Panc1 (cell line): ENCODE measurements around the gene ARHGEF28. TPM values are rescaled to one million over a fixed set of nuclear protein-coding genes. Genes with fewer than 3 reads are reported as not detected.

ENCODE experiments used
- ATAC-seq: fragments of 200-7000 bp; cut with Tn5 transposase; 2 replicates; pipeline ENCODE4 v1.9.1; 2020; ENCODE audit warnings: mild to moderate bottlenecking, moderate library complexity
- BruUV-seq: library from RNA; stranded (reverse); fragments of 400-500 nt; replicated peaks from 2 replicates; lab custom pipeline; 2021; lab: Mats Ljungman, UMichigan
- CTCF ChIA-PET: fragments of 300-600 bp; sonication (Branson Sonifier 250); formaldehyde crosslinking; loops from one replicate; lab custom pipeline; 2022; ENCODE audit warnings: antibody characterized with exemption; lab: Charles Lee
- POLR2A ChIA-PET: fragments of 300-600 bp; sonication (Branson Sonifier 250); formaldehyde crosslinking; loops from one replicate; lab custom pipeline; 2022; ENCODE audit warnings: antibody characterized with exemption; lab: Charles Lee
- DNase-seq: peaks from one replicate; pipeline ENCODE4 v3.0.0-alpha.2; 2010; ENCODE audit warnings: low read depth, low spot score
- H3K27ac ChIP-seq: 2 replicates; pipeline ENCODE4 v1.5.1; 2011; ENCODE audit warnings: mild to moderate bottlenecking, low read length, inconsistent platforms
- H3K27me3 ChIP-seq: fragments of 200-500 bp; sonication (Bioruptor generic); 2 replicates; pipeline ENCODE4 v1.6.0; 2014; ENCODE audit warnings: low read length, inconsistent platforms; ENCODE audit not compliant: control insufficient read depth, insufficient read depth
- H3K36me3 ChIP-seq: fragments of 200-500 bp; sonication (Bioruptor generic); 2 replicates; pipeline ENCODE4 v1.5.1; 2014; ENCODE audit warnings: inconsistent platforms, mild to moderate bottlenecking, low read length, moderate library complexity; ENCODE audit not compliant: control insufficient read depth, insufficient read depth
- H3K4me1 ChIP-seq: 2 replicates; pipeline ENCODE4 v1.5.1; 2011; ENCODE audit warnings: inconsistent platforms, mild to moderate bottlenecking, low read length, moderate library complexity; ENCODE audit not compliant: control insufficient read depth, insufficient read depth
- H3K4me3 ChIP-seq, 2 experiments: 2 replicates each; pipeline ENCODE4 v1.5.1; 2011 to 2012; ENCODE audit warnings: low read depth in 2 of 2, low read length in 2 of 2, mild to moderate bottlenecking in 2 of 2, inconsistent platforms in 1 of 2, moderate library complexity in 1 of 2
- H3K9me3 ChIP-seq: fragments of 200-500 bp; sonication (Bioruptor generic); 2 replicates; pipeline ENCODE4 v1.5.1; 2014; ENCODE audit warnings: low read depth, mild to moderate bottlenecking, inconsistent platforms, low read length, moderate library complexity; ENCODE audit not compliant: control insufficient read depth, insufficient read depth
- CTCF ChIP-seq: fragments of 450-650 bp; IDR thresholded peaks from 2 replicates; pipeline ENCODE4 v1.5.1; 2017; ENCODE audit warnings: mild to moderate bottlenecking
- POLR2AphosphoS5 ChIP-seq: IDR thresholded peaks from 2 replicates; pipeline ENCODE4 v1.6.1; 2012; ENCODE audit warnings: mild to moderate bottlenecking, low read depth, low read length, moderate library complexity
- REST ChIP-seq, 2 experiments: IDR thresholded peaks; 2 replicates each; pipeline ENCODE4 v1.6.1; 2011 to 2012; ENCODE audit warnings: low read depth in 2 of 2, control low read depth in 1 of 2, low read length in 1 of 2, mild to moderate bottlenecking in 1 of 2, moderate library complexity in 1 of 2; ENCODE audit not compliant: insufficient read depth in 1 of 2
- SIN3A ChIP-seq: IDR thresholded peaks from 2 replicates; pipeline ENCODE4 v1.6.1; 2012; ENCODE audit warnings: low read depth, mild to moderate bottlenecking, low read length, moderate library complexity, borderline replicate concordance; ENCODE audit not compliant: insufficient read depth
- TCF7L2 ChIP-seq: IDR thresholded peaks from 2 replicates; pipeline ENCODE4 v1.6.1; 2011; ENCODE audit warnings: mild to moderate bottlenecking, low read depth, low read length, inconsistent platforms
- in situ Hi-C: cut with HindIII; loops from 2 replicates; pipeline ENCODE4 v1.10.0; 2016; ENCODE audit warnings: low sequenced_read_pairs, low pct_unique_long_range_greater_than_20kb
- intact Hi-C: fragments of 100-400 bp; cut with micrococcal nuclease; formaldehyde crosslinking; loops from one replicate; pipeline ENCODE4 v1.10.0; 2022; ENCODE audit not compliant: unreplicated experiment
- total RNA-seq: library from RNA; stranded (reverse); gene quantifications from one replicate; pipeline ENCODE4 v1.2.1, GENCODE V29; 2021; ENCODE audit not compliant: unreplicated experiment

The ARHGEF28 gene
- total RNA-seq, 1 experiment from 2014 or later = 34.8 TPM

GRCh38 chr5:73859696-73860095 lies 233.7 kb downstream of the ARHGEF28 start:
- TF ChIP-seq TCF7L2 (no peak), REST (IDR thresholded peaks at IDR 0.05; ENCODE audit: insufficient read depth in 1 of 2, low read depth in 2 of 2, low read length in 1 of 2) (no peak), CTCF (no peak), POLR2AphosphoS5 (no peak), SIN3A (no peak)
- Histone ChIP-seq H3K36me3 (no peaks in the 10 kb centered on the region; the same call in 1 of the 2 replicates), H3K4me1 (no peaks in the 10 kb centered on the region), H3K27ac (no peak overlapping the region), H3K9me3 (no peaks in the 10 kb centered on the region), H3K4me3 (no peak overlapping the region), H3K27me3 (no peaks in the 10 kb centered on the region)
- intact Hi-C loops (no loop called here), in situ Hi-C loops (no loop called here)
- CTCF ChIA-PET = no interaction called here
- POLR2A ChIA-PET = no interaction called here
- BruUV-seq = no TSS peak
- ATAC-seq (no peak), DNase-seq (no peak)

DNA sequence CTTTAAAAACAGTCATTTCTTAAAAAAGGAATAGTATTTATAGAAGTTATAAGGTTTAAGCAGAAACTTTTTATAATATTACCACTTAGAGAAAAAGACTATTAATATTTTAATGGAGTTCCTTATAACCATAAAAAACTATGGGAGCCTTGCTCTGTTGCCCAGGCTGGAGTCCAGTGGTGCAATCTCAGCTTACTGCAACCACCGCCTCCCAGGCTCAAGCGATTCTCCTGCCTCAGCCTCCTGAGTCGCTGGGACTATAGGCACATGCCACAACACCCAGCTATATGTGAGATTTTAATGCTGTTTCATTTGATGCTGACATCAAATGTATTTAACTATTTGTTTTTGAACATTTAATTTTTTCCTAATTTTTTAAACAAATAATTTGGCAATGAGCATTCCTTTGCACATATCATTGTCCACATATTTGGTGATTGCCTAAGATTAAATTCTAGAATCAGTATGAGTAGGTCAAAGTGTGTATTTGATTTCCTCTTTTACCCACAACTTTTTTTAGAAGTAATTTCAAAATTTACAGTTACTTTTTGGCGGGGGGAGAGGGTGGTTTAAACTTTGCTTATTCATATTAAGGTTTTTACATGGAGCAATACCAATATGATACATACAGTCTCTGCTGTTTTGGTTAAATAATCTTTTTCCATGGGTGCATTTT lies 235.5 kb downstream of the ARHGEF28 start:
- intact Hi-C loops = no loop called here
- H3K4me1 ChIP-seq = no peaks in the 10 kb centered on the region
- H3K9me3 ChIP-seq = no peaks in the 10 kb centered on the region
- no peak overlapping the region for H3K27ac ChIP-seq
- TF ChIP-seq TCF7L2 (no peak), REST (IDR thresholded peaks at IDR 0.05; ENCODE audit: insufficient read depth in 1 of 2, low read depth in 2 of 2, low read length in 1 of 2) (no peak), CTCF (no peak), SIN3A (no peak), POLR2AphosphoS5 (no peak)
- no peak overlapping the region for H3K4me3 ChIP-seq
- ChIA-PET POLR2A (interaction anchor here (0.6 kb wide), 2 partner anchors 202 to 772 kb away, joined by 3 to 9 read pairs; no protein-coding TSS in a partner anchor), CTCF (no interaction called here)
- ATAC-seq (no peak), DNase-seq (no peak)
- in situ Hi-C loops = no loop called here
- H3K36me3 ChIP-seq = peaks cover 3% of the 10 kb centered on the region
- no TSS peak for BruUV-seq
- H3K27me3 ChIP-seq = no peaks in the 10 kb centered on the region
